ENCODE measurements around the gene FOXA1.
A peak's percentile ranks its signal among the peaks of the same experiment; 100 is the strongest.

The FOXA1 gene

GRCh38 chr14:37592482-37593408 is 2.3 kb downstream of the FOXA1 start:
- peaks cover 98% of the 10 kb centered on the region for H3K27me3 ChIP-seq (ENCODE audit: control insufficient read depth, insufficient read depth, low read length)
- peaks cover 14% of the 10 kb centered on the region for H3K4me1 ChIP-seq (ENCODE audit: control insufficient read depth, low read depth, low read length)
- H3K9me3 ChIP-seq (ENCODE audit: control insufficient read depth, low read depth, low read length) = no peaks in the 10 kb centered on the region
- no peak overlapping the region for H3K4me3 ChIP-seq (ENCODE audit: low read length)
- H3K27ac ChIP-seq (ENCODE audit: low read length) = no peak overlapping the region
- no peak overlapping the region for H3K9ac ChIP-seq (ENCODE audit: low read length)
- H3K36me3 ChIP-seq (ENCODE audit: control insufficient read depth, low read depth, low read length) = no peaks in the 10 kb centered on the region

GRCh38 chr14:37591941-37592481 is 3.0 kb downstream of the FOXA1 start:
- no peaks in the 10 kb centered on the region for H3K36me3 ChIP-seq (ENCODE audit: control insufficient read depth, low read depth, low read length)
- no peak overlapping the region for H3K27ac ChIP-seq (ENCODE audit: low read length)
- H3K27me3 ChIP-seq (ENCODE audit: control insufficient read depth, insufficient read depth, low read length) = peaks cover 98% of the 10 kb centered on the region
- H3K9ac ChIP-seq (ENCODE audit: low read length) = no peak overlapping the region
- peaks cover 19% of the 10 kb centered on the region for H3K4me1 ChIP-seq (ENCODE audit: control insufficient read depth, low read depth, low read length)
- H3K9me3 ChIP-seq (ENCODE audit: control insufficient read depth, low read depth, low read length) = no peaks in the 10 kb centered on the region
- H3K4me3 ChIP-seq (ENCODE audit: low read length) = no peak overlapping the region

GRCh38 chr14:37591311-37591940 is 3.6 kb downstream of the FOXA1 start:
- Histone ChIP-seq H3K36me3 (ENCODE audit: control insufficient read depth, low read depth, low read length) (no peaks in the 10 kb centered on the region), H3K27ac (ENCODE audit: low read length) (no peak overlapping the region), H3K9me3 (ENCODE audit: control insufficient read depth, low read depth, low read length) (no peaks in the 10 kb centered on the region), H3K4me1 (ENCODE audit: control insufficient read depth, low read depth, low read length) (peaks cover 24% of the 10 kb centered on the region), H3K27me3 (ENCODE audit: control insufficient read depth, insufficient read depth, low read length) (peaks cover 98% of the 10 kb centered on the region), H3K9ac (ENCODE audit: low read length) (no peak overlapping the region), H3K4me3 (ENCODE audit: low read length) (no peak overlapping the region)

- H3K4me1 ChIP-seq (ENCODE audit: control insufficient read depth, low read depth, low read length) = peaks cover 31% of the 10 kb centered on the region
- no peak overlapping the region for H3K27ac ChIP-seq (ENCODE audit: low read length)
- H3K9me3 ChIP-seq (ENCODE audit: control insufficient read depth, low read depth, low read length) = no peaks in the 10 kb centered on the region
- H3K9ac ChIP-seq (ENCODE audit: low read length) = no peak overlapping the region
- peaks cover 98% of the 10 kb centered on the region for H3K27me3 ChIP-seq (ENCODE audit: control insufficient read depth, insufficient read depth, low read length)
- no peak overlapping the region for H3K4me3 ChIP-seq (ENCODE audit: low read length)
- H3K36me3 ChIP-seq (ENCODE audit: control insufficient read depth, low read depth, low read length) = no peaks in the 10 kb centered on the region
These were observed 4.5 kb downstream of the FOXA1 start for GRCh38 chr14:37590428-37591139.

GRCh38 chr14:37589715-37590427 is 5.2 kb downstream of the FOXA1 start:
- peaks cover 31% of the 10 kb centered on the region for H3K4me1 ChIP-seq (ENCODE audit: control insufficient read depth, low read depth, low read length)
- H3K27ac ChIP-seq (ENCODE audit: low read length) = no peak overlapping the region
- H3K9me3 ChIP-seq (ENCODE audit: control insufficient read depth, low read depth, low read length) = no peaks in the 10 kb centered on the region
- no peak overlapping the region for H3K4me3 ChIP-seq (ENCODE audit: low read length)
- no peak overlapping the region for H3K9ac ChIP-seq (ENCODE audit: low read length)
- no peaks in the 10 kb centered on the region for H3K36me3 ChIP-seq (ENCODE audit: control insufficient read depth, low read depth, low read length)
- peaks cover 100% of the 10 kb centered on the region for H3K27me3 ChIP-seq (ENCODE audit: control insufficient read depth, insufficient read depth, low read length)

- no peak overlapping the region for H3K27ac ChIP-seq (ENCODE audit: low read length)
- no peaks in the 10 kb centered on the region for H3K36me3 ChIP-seq (ENCODE audit: control insufficient read depth, low read depth, low read length)
- H3K4me3 ChIP-seq (ENCODE audit: low read length) = peak overlapping the region; percentile 55
- peaks cover 100% of the 10 kb centered on the region for H3K27me3 ChIP-seq (ENCODE audit: control insufficient read depth, insufficient read depth, low read length)
- H3K9ac ChIP-seq (ENCODE audit: low read length) = no peak overlapping the region
- H3K4me1 ChIP-seq (ENCODE audit: control insufficient read depth, low read depth, low read length) = peaks cover 31% of the 10 kb centered on the region
- no peaks in the 10 kb centered on the region for H3K9me3 ChIP-seq (ENCODE audit: control insufficient read depth, low read depth, low read length)
These were observed 5.9 kb downstream of the FOXA1 start for GRCh38 chr14:37588956-37589714.

- Histone ChIP-seq H3K4me1 (ENCODE audit: control insufficient read depth, low read depth, low read length) (peaks cover 31% of the 10 kb centered on the region), H3K27ac (ENCODE audit: low read length) (no peak overlapping the region), H3K4me3 (ENCODE audit: low read length) (peak overlapping the region; percentile 55), H3K27me3 (ENCODE audit: control insufficient read depth, insufficient read depth, low read length) (peaks cover 100% of the 10 kb centered on the region), H3K36me3 (ENCODE audit: control insufficient read depth, low read depth, low read length) (no peaks in the 10 kb centered on the region), H3K9ac (ENCODE audit: low read length) (no peak overlapping the region), H3K9me3 (ENCODE audit: control insufficient read depth, low read depth, low read length) (no peaks in the 10 kb centered on the region)
These were observed 6.4 kb downstream of the FOXA1 start for GRCh38 chr14:37588667-37588955.

- H3K4me3 ChIP-seq (ENCODE audit: low read length) = peak overlapping the region; percentile 55
- peaks cover 31% of the 10 kb centered on the region for H3K4me1 ChIP-seq (ENCODE audit: control insufficient read depth, low read depth, low read length)
- H3K9me3 ChIP-seq (ENCODE audit: control insufficient read depth, low read depth, low read length) = no peaks in the 10 kb centered on the region
- peaks cover 100% of the 10 kb centered on the region for H3K27me3 ChIP-seq (ENCODE audit: control insufficient read depth, insufficient read depth, low read length)
- no peaks in the 10 kb centered on the region for H3K36me3 ChIP-seq (ENCODE audit: control insufficient read depth, low read depth, low read length)
- no peak overlapping the region for H3K9ac ChIP-seq (ENCODE audit: low read length)
- H3K27ac ChIP-seq (ENCODE audit: low read length) = no peak overlapping the region
These were observed 7.0 kb downstream of the FOXA1 start for GRCh38 chr14:37587881-37588666.

GRCh38 chr14:37587131-37587803 is 7.8 kb downstream of the FOXA1 start:
- Histone ChIP-seq H3K9ac (ENCODE audit: low read length) (no peak overlapping the region), H3K9me3 (ENCODE audit: control insufficient read depth, low read depth, low read length) (no peaks in the 10 kb centered on the region), H3K27me3 (ENCODE audit: control insufficient read depth, insufficient read depth, low read length) (peaks cover 100% of the 10 kb centered on the region), H3K36me3 (ENCODE audit: control insufficient read depth, low read depth, low read length) (no peaks in the 10 kb centered on the region), H3K4me1 (ENCODE audit: control insufficient read depth, low read depth, low read length) (peaks cover 31% of the 10 kb centered on the region), H3K4me3 (ENCODE audit: low read length) (peak overlapping the region; percentile 55), H3K27ac (ENCODE audit: low read length) (no peak overlapping the region)

- no peak overlapping the region for H3K27ac ChIP-seq (ENCODE audit: low read length)
- no peaks in the 10 kb centered on the region for H3K9me3 ChIP-seq (ENCODE audit: control insufficient read depth, low read depth, low read length)
- H3K4me1 ChIP-seq (ENCODE audit: control insufficient read depth, low read depth, low read length) = peaks cover 31% of the 10 kb centered on the region
- peaks cover 100% of the 10 kb centered on the region for H3K27me3 ChIP-seq (ENCODE audit: control insufficient read depth, insufficient read depth, low read length)
- H3K4me3 ChIP-seq (ENCODE audit: low read length) = no peak overlapping the region
- no peaks in the 10 kb centered on the region for H3K36me3 ChIP-seq (ENCODE audit: control insufficient read depth, low read depth, low read length)
- no peak overlapping the region for H3K9ac ChIP-seq (ENCODE audit: low read length)
These were observed 8.3 kb downstream of the FOXA1 start for GRCh38 chr14:37586797-37587130.
